ENCODE measurements around the gene CTNNA3.

CTNNA3 gene

GRCh38 chr10:67663449-67664087 is 32.4 kb downstream of the CTNNA3 start:
- TF ChIP-seq CTCF (conservative IDR thresholded peaks at IDR 0.05; ENCODE audit: low read length): no peak
- H3K4me3 ChIP-seq (ENCODE audit: low read length): no peak overlapping the region
- no peak for DNase-seq (ENCODE audit: low read depth)

DNA sequence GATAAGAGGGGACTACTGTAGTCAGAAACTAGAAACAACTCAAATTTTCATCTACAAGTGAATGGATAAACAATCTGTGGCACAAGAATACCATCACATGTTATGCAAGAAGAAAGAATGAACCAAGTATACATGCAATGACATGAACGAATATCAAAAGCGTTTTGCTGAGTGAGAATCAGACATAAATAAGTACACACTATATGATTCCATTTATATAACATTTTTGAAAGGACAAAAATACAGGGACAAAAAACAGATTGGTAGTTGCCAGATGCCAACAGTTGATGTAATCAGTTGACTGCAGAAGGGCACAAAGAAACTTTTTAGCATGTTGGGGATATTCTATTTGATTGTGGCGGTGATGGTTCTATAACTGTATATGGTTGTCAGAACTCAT is 33.6 kb downstream of the CTNNA3 start:
- TF ChIP-seq CTCF (conservative IDR thresholded peaks at IDR 0.05; ENCODE audit: low read length): no peak
- no peak overlapping the region for H3K4me3 ChIP-seq (ENCODE audit: low read length)
- DNase-seq (ENCODE audit: low read depth): no peak

- TF ChIP-seq CTCF (conservative IDR thresholded peaks at IDR 0.05; ENCODE audit: low read length): no peak
- no peak for DNase-seq (ENCODE audit: low read depth)
- H3K4me3 ChIP-seq (ENCODE audit: low read length): no peak overlapping the region
Measured at GRCh38 chr10:67659497-67659896, 36.5 kb downstream of the CTNNA3 start.

DNA sequence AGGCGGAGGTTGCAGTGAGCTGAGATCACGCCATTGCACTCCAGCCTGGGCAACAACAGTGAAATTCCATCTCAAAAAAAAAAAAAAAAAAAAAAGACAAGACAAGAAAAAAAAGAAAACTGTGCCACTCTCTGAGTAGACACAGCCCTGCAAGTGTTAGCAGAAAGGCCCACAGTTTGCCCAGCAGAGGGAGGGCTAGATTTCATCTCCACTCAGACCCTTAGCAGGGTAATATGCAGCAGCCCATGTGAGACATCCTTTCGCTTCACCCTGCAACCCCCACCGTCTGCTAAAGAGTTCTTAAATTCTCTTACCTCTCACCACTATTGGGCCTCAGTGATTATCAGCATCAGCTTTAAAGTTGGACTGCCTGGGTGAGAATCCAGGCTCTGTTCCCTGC is 38.2 kb downstream of the CTNNA3 start:
- no peak for DNase-seq (ENCODE audit: low read depth)
- H3K4me3 ChIP-seq (ENCODE audit: low read length): no peak overlapping the region

DNA sequence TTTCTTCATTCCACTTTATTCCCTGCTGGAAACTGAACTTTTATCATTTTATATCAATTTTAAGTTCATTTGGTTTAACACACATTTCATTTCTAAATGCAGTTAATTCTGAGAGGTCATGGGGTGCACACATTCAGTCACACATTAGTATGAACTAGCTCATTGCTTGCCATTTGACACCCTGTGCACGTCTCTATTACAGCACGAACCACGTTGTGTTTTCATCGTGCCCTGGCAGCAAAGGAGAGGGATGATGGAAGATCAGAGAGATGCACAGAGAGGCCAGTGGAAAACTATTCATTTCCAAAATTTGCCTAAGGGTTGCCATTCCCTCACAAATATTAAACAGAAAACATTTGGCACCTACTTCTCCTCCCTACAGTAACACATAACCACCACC is 45.4 kb downstream of the CTNNA3 start:
- no peak for TF ChIP-seq CTCF (conservative IDR thresholded peaks at IDR 0.05; ENCODE audit: low read length)
- no peak for DNase-seq (ENCODE audit: low read depth)
- H3K4me3 ChIP-seq (ENCODE audit: low read length): no peak overlapping the region

More for the DNA sequence above, 38.2 kb downstream of the CTNNA3 start:
- TF ChIP-seq CTCF (conservative IDR thresholded peaks at IDR 0.05; ENCODE audit: low read length): no peak

GRCh38 chr10:67648613-67649229 is 47.3 kb downstream of the CTNNA3 start:
- no peak for TF ChIP-seq CTCF (conservative IDR thresholded peaks at IDR 0.05; ENCODE audit: low read length)
- DNase-seq (ENCODE audit: low read depth): no peak
- no peak overlapping the region for H3K4me3 ChIP-seq (ENCODE audit: low read length)

- no peak overlapping the region for H3K4me3 ChIP-seq (ENCODE audit: low read length)
- no peak for TF ChIP-seq CTCF (conservative IDR thresholded peaks at IDR 0.05; ENCODE audit: low read length)
- no peak for DNase-seq (ENCODE audit: low read depth)
Measured at GRCh38 chr10:67630904-67631303, 65.1 kb downstream of the CTNNA3 start.
